Aorta (tissue), 5 donors: Measurements from ENCODE around the gene INTS11. TPM values are rescaled to one million over a fixed set of nuclear protein-coding genes. Genes with fewer than 3 reads are reported as not detected.
A peak's percentile ranks its signal among the peaks of the same experiment; 100 is the strongest.

ENCODE experiments used
- ATAC-seq: fragments of 200-7000 bp; cut with Tn5 transposase; one replicate; pipeline ENCODE4 v1.9.1; 2022; ENCODE audit warnings: moderate library complexity; ENCODE audit not compliant: low FRiP score
- DNase-seq, 2 donors: peaks; one replicate each; pipeline ENCODE4 v3.0.0-alpha.2; 2020
- H3K27ac ChIP-seq, 2 donors: one replicate each; pipeline ENCODE4 v1.5.1; 2013; ENCODE audit warnings: low read length in 2 of 2, mild to moderate bottlenecking in 2 of 2, moderate library complexity in 2 of 2, control low read depth in 1 of 2, inconsistent platforms in 1 of 2, low read depth in 1 of 2
- H3K27me3 ChIP-seq, 2 donors: one replicate each; pipeline ENCODE4 v1.6.1; 2013; ENCODE audit warnings: control low read depth in 1 of 2, low read length in 1 of 2, mild to moderate bottlenecking in 1 of 2, moderate library complexity in 1 of 2; ENCODE audit not compliant: insufficient read depth in 2 of 2, control insufficient read depth in 1 of 2
- H3K36me3 ChIP-seq, 2 donors: one replicate each; pipeline ENCODE4 v1.6.1; 2013; ENCODE audit warnings: control low read depth in 1 of 2, low read length in 1 of 2, mild to moderate bottlenecking in 1 of 2; ENCODE audit not compliant: insufficient read depth in 2 of 2, control insufficient read depth in 1 of 2
- H3K4me1 ChIP-seq, 2 donors: one replicate each; pipeline ENCODE4 v1.6.1; 2013; ENCODE audit warnings: low read length in 2 of 2, control low read depth in 1 of 2, mild to moderate bottlenecking in 1 of 2, moderate library complexity in 1 of 2; ENCODE audit not compliant: insufficient read depth in 2 of 2, control insufficient read depth in 1 of 2
- H3K4me3 ChIP-seq, 2 donors: one replicate each; pipeline ENCODE4 v1.5.1; 2013; ENCODE audit warnings: low read length in 2 of 2, control low read depth in 1 of 2, mild to moderate bottlenecking in 1 of 2
- H3K9me3 ChIP-seq: one replicate; pipeline ENCODE4 v1.6.1; 2013; ENCODE audit warnings: mild to moderate bottlenecking, low read length; ENCODE audit not compliant: control insufficient read depth
- WGBS, 2 donors: extraction: QIAGEN DNeasy Blood & Tissue Kit; methylation state at CpG; one replicate each; pipeline ENCODE4 v1.1.7; 2013; 5-methylcytosine and 5-hydroxymethylcytosine counted together
- intact Hi-C, 2 donors: fragments of 100-400 bp; cut with DNase I; formaldehyde crosslinking; loops; one replicate each; pipeline versions ENCODE4 v1.14.2 to v1.15.0; 2022
- polyA plus RNA-seq, 2 donors: library from polyadenylated mRNA; stranded (reverse); fragments of 200-250 nt; gene quantifications; one replicate each; pipeline ENCODE4 v1.2.3, GENCODE V29; 2013
- total RNA-seq, 2 donors: library from RNA; stranded (reverse); fragmentation: NEBNext Ultra II Directional; extraction: Animal tissue kit (Norgen Biotek cat#: 25700); gene quantifications; one replicate each; pipeline ENCODE4 v1.2.1, GENCODE V29; 2021
- donor health status: healthy with polysubstance abuse.
- donor health status: Bipolar disorder and iron deficiency.
- donor health status: DM: no; HTN: no; CAD: no.
- donor health status: DM: no; HTN: no; CAD: no.
- donor health status: DM: yes; HTN: yes; CAD: no.

Gene INTS11
- total and polyA plus RNA-seq, 4 donors = 48.0 to 995 (median 118) TPM

DNA sequence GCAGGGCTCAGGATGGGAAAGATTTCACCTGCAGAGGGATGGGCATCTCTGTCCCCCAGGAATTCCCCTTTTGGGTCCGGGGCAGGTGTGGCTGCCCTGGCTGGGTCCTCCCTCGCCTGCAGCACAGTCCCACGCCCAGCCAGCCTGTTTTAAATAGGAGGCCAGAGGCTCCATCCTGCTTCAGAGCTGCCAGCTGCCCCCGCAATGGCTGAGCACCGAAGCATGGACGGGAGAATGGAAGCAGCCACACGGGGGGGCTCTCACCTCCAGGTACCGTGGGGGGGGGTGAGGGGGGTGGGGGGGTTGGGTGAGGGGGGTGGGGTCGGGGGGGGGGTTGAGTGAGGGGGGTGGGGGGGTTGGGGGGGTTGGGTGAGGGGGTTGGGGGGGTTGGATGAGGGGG is 40.6 kb downstream of the INTS11 start:
- WGBS, 2 donors = 7 to 14% methylated on average over 7 to 8 of the region's 9 CpGs
- DNase-seq (no peak), ATAC-seq (no peak)
- intact Hi-C loops = loop anchor here in 1 of 2 donors (10.0 kb wide), 1 partner anchor 139 kb away; no protein-coding TSS in a partner anchor
- no peaks in the 10 kb centered on the region for H3K27me3 ChIP-seq
- H3K4me3 ChIP-seq = no peak overlapping the region
- H3K4me1 ChIP-seq = no peaks in the 10 kb centered on the region
- no peaks in the 10 kb centered on the region for H3K9me3 ChIP-seq
- no peak overlapping the region for H3K27ac ChIP-seq
- H3K36me3 ChIP-seq = no peaks in the 10 kb centered on the region

GRCh38 chr1:1282998-1283397 is 41.5 kb downstream of the INTS11 start:
- no peak for DNase-seq
- WGBS, 2 donors = 82 to 84% methylated on average over 13 to 14 of the region's 14 CpGs
- H3K27me3 ChIP-seq = no peaks in the 10 kb centered on the region
- no peaks in the 10 kb centered on the region for H3K9me3 ChIP-seq
- no peak overlapping the region for H3K4me3 ChIP-seq
- no peak for ATAC-seq
- H3K36me3 ChIP-seq = no peaks in the 10 kb centered on the region
- H3K27ac ChIP-seq = no peak overlapping the region
- intact Hi-C loops = loop anchor here in 1 of 2 donors (10.0 kb wide), 1 partner anchor 138 kb away; no protein-coding TSS in a partner anchor
- no peaks in the 10 kb centered on the region for H3K4me1 ChIP-seq

DNA sequence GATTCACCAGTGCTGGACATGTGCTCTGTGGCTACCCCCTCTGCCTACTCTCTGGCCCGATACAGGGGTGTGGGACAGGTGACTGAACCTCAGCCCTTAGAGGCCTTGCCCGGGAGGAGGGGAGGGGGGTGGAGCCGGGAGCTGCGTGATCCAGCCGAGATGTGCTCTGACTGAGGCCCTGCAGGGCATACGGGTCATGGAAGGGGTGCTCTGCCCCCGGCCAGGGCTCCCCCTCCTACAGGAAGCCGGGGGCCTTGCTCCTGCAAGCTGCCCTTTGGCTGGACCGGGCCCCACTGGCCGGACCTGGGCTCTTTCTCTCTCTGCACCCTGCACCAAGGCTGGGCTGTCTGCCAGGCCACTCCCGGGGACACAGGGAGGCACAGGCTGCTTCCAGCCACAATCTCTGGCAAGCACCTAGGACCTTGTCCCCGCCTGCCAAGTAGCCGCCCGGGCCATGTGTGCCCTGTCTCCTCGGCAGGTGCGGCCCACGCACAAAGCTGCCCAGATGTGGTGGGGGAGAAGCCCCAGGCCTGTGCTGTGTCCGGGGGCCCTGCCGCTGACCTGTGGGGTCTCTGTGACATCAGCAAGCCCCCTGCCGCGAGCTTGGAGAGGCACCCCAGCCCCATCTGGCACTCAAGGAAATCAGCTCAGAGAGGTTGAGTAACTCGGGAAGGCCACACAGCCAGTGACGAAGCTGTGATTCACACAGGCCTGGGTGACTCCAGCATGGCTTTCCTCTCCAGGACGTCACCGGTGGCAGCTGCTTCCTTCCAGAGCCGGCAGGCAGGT is 42.7 kb downstream of the INTS11 start:
- DNase-seq = no peak
- intact Hi-C loops = loop anchor here in 1 of 2 donors (10.0 kb wide), 1 partner anchor 137 kb away; no protein-coding TSS in a partner anchor
- Histone ChIP-seq H3K4me1 (no peaks in the 10 kb centered on the region), H3K9me3 (no peaks in the 10 kb centered on the region), H3K4me3 (no peak overlapping the region), H3K27ac (no peak overlapping the region), H3K27me3 (no peaks in the 10 kb centered on the region), H3K36me3 (no peaks in the 10 kb centered on the region)
- WGBS, 2 donors = 46 to 51% methylated on average over 24 to 26 of the region's 26 CpGs
- ATAC-seq = no peak

- WGBS, 2 donors = 91 to 93% methylated on average over 21 of the region's 21 CpGs
- Histone ChIP-seq H3K4me3 (no peak overlapping the region), H3K9me3 (no peaks in the 10 kb centered on the region), H3K27ac (no peak overlapping the region), H3K4me1 (no peaks in the 10 kb centered on the region), H3K27me3 (no peaks in the 10 kb centered on the region), H3K36me3 (no peaks in the 10 kb centered on the region)
- ATAC-seq = peak; percentile 9
- intact Hi-C loops = loop anchor here in 1 of 2 donors (10.0 kb wide), 1 partner anchor 136 kb away; no protein-coding TSS in a partner anchor
- no peak for DNase-seq
Measured at GRCh38 chr1:1280782-1281481, 43.5 kb downstream of the INTS11 start.

DNA sequence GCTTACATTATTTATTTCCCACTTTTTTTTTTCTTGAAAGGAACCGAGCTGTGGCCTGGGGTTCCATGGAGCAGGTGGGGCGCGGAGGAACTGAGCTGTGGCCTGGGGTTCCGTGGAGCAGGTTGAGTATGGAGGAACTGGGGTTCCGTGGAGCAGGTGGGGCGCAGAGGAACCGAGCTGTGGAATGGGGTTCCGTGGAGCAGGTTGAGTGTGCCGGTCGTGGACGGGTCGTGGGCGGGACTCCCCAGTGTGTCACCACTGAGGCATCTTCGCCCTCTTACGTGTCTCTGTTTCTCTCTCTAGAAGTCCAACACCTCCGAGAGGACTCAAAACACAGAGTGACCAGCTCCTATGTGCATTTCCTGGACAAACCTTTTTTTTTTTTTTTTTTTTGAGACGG is 45.4 kb downstream of the INTS11 start:
- Histone ChIP-seq H3K9me3 (no peaks in the 10 kb centered on the region), H3K36me3 (no peaks in the 10 kb centered on the region), H3K4me1 (no peaks in the 10 kb centered on the region), H3K4me3 (no peak overlapping the region), H3K27me3 (no peaks in the 10 kb centered on the region), H3K27ac (no peak overlapping the region)
- ATAC-seq (no peak), DNase-seq (no peak)
- intact Hi-C loops = no loop called here
- WGBS, 2 donors = 94 to 95% methylated on average over 16 to 17 of the region's 17 CpGs

DNA sequence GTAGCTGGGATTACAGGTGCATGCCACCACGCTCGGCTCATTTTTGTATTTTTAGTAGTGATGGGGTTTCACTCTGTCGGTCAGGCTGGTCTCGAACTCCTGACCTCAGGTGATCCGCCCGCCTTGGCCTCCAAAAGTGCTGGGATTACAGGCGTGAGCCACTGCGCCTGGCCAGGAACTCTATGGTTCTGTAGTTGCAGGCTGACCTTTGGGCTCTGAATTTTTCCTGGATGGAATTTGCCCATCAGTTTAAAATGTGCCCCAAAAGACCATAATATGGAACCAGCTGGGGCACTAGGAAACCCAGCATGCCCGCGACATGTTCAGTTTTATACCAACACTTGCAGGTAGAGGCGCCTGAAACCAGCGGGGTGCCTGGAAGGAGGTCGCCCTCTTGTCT is 45.8 kb downstream of the INTS11 start:
- ATAC-seq (no peak), DNase-seq (no peak)
- intact Hi-C loops = no loop called here
- Histone ChIP-seq H3K27ac (no peak overlapping the region), H3K9me3 (no peaks in the 10 kb centered on the region), H3K27me3 (no peaks in the 10 kb centered on the region), H3K4me1 (no peaks in the 10 kb centered on the region), H3K36me3 (no peaks in the 10 kb centered on the region), H3K4me3 (no peak overlapping the region)
- WGBS, 2 donors = 95 to 96% methylated on average over 13 of the region's 13 CpGs

- intact Hi-C loops = no loop called here
- Histone ChIP-seq H3K27ac (no peak overlapping the region), H3K27me3 (no peaks in the 10 kb centered on the region), H3K9me3 (no peaks in the 10 kb centered on the region), H3K4me1 (no peaks in the 10 kb centered on the region), H3K36me3 (no peaks in the 10 kb centered on the region), H3K4me3 (no peak overlapping the region)
- DNase-seq (no peak), ATAC-seq (no peak)
- WGBS, 2 donors = 89 to 90% methylated on average over 9 of the region's 9 CpGs
Measured at GRCh38 chr1:1275836-1276235, 48.6 kb downstream of the INTS11 start.

GRCh38 chr1:1274931-1275431 is 49.5 kb downstream of the INTS11 start:
- Histone ChIP-seq H3K9me3 (no peaks in the 10 kb centered on the region), H3K27ac (no peak overlapping the region), H3K4me3 (no peak overlapping the region), H3K27me3 (no peaks in the 10 kb centered on the region), H3K36me3 (no peaks in the 10 kb centered on the region), H3K4me1 (no peaks in the 10 kb centered on the region)
- intact Hi-C loops = no loop called here
- ATAC-seq (no peak), DNase-seq (no peak)
- 84 to 90% methylated on average over 15 of the region's 15 CpGs for WGBS, 2 donors
